ENCODE results near the gene FAP.

Gene FAP

DNA sequence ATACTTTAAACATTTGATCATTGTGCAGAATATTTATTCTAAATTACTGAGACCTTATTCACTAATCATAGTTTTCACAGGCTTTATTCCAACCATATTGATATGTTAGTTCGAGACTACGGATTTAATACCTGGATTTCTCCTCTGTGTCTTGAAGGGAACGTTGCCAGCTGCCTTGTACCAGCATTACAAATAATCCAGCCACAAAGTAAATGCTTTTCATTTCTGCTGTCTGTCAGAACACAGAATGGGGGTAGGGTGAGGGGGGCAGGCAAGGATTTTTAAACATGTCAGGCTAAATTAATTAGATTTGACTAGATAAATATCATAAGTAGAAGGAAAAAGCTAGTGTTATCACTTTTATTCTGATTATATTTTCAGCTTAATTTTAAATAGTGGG lies 94.3 kb downstream of the FAP start:
- DNase-seq (ENCODE audit: low read depth in 1 of 2, low spot score in 1 of 2) = no peak
- Histone ChIP-seq H3K27me3 (ENCODE audit: insufficient read depth, poor library complexity, severe bottlenecking) (peaks cover 18% of the 10 kb centered on the region), H3K27ac (replicated peaks) (no peak overlapping the region), H3K4me3 (replicated peaks; ENCODE audit: insufficient read depth, low read length) (no peak overlapping the region)
- no peak for TF ChIP-seq GABPA (IDR thresholded peaks at IDR 0.05; ENCODE audit: low read depth)
- TF ChIP-seq, protein P1, sequence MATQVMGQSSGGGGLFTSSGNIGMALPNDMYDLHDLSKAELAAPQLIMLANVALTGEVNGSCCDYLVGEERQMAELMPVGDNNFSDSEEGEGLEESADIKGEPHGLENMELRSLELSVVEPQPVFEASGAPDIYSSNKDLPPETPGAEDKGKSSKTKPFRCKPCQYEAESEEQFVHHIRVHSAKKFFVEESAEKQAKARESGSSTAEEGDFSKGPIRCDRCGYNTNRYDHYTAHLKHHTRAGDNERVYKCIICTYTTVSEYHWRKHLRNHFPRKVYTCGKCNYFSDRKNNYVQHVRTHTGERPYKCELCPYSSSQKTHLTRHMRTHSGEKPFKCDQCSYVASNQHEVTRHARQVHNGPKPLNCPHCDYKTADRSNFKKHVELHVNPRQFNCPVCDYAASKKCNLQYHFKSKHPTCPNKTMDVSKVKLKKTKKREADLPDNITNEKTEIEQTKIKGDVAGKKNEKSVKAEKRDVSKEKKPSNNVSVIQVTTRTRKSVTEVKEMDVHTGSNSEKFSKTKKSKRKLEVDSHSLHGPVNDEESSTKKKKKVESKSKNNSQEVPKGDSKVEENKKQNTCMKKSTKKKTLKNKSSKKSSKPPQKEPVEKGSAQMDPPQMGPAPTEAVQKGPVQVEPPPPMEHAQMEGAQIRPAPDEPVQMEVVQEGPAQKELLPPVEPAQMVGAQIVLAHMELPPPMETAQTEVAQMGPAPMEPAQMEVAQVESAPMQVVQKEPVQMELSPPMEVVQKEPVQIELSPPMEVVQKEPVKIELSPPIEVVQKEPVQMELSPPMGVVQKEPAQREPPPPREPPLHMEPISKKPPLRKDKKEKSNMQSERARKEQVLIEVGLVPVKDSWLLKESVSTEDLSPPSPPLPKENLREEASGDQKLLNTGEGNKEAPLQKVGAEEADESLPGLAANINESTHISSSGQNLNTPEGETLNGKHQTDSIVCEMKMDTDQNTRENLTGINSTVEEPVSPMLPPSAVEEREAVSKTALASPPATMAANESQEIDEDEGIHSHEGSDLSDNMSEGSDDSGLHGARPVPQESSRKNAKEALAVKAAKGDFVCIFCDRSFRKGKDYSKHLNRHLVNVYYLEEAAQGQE (IDR thresholded peaks at IDR 0.05; ENCODE audit: insufficient replicate concordance, low read depth) = no peak
- no peak for TF ChIP-seq SPI1 (IDR thresholded peaks at IDR 0.05; ENCODE audit: borderline replicate concordance, low read depth)
- no peak for TF ChIP-seq POLR2AphosphoS5 (IDR thresholded peaks at IDR 0.05; ENCODE audit: low read depth)
- TF ChIP-seq, protein P2, sequence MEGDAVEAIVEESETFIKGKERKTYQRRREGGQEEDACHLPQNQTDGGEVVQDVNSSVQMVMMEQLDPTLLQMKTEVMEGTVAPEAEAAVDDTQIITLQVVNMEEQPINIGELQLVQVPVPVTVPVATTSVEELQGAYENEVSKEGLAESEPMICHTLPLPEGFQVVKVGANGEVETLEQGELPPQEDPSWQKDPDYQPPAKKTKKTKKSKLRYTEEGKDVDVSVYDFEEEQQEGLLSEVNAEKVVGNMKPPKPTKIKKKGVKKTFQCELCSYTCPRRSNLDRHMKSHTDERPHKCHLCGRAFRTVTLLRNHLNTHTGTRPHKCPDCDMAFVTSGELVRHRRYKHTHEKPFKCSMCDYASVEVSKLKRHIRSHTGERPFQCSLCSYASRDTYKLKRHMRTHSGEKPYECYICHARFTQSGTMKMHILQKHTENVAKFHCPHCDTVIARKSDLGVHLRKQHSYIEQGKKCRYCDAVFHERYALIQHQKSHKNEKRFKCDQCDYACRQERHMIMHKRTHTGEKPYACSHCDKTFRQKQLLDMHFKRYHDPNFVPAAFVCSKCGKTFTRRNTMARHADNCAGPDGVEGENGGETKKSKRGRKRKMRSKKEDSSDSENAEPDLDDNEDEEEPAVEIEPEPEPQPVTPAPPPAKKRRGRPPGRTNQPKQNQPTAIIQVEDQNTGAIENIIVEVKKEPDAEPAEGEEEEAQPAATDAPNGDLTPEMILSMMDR (IDR thresholded peaks at IDR 0.05; ENCODE audit: insufficient read depth, low read length) = no peak

DNA sequence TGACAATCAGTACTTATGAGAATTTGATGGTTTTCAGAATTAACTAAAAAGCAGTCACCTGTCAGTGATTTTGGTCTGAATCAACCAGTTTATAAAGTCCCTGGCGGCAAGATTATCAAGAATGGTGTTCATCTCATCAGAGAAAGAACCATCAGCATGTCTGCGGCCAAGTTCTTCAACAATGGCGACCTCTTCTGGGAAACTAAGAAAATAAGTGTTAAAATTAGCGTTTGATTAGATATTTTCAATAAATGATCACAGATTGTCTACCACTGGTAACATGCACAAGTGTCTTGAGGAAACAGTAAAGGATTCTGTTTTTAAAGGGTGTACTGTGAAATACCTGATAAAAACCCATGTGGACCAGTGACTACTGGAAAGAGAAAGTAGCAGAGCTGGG lies 99.3 kb downstream of the FAP start:
- DNase-seq (ENCODE audit: low read depth in 1 of 2, low spot score in 1 of 2) = no peak
- TF ChIP-seq POLR2AphosphoS5 (IDR thresholded peaks at IDR 0.05; ENCODE audit: low read depth) (no peak), SPI1 (IDR thresholded peaks at IDR 0.05; ENCODE audit: borderline replicate concordance, low read depth) (no peak), GABPA (IDR thresholded peaks at IDR 0.05; ENCODE audit: low read depth) (no peak)
- TF ChIP-seq, protein P1 (IDR thresholded peaks at IDR 0.05; ENCODE audit: insufficient replicate concordance, low read depth) = no peak
- TF ChIP-seq, protein P2 (IDR thresholded peaks at IDR 0.05; ENCODE audit: insufficient read depth, low read length) = no peak
- H3K4me3 ChIP-seq (replicated peaks; ENCODE audit: insufficient read depth, low read length) = no peak overlapping the region
- H3K27me3 ChIP-seq (ENCODE audit: insufficient read depth, poor library complexity, severe bottlenecking) = peaks cover 18% of the 10 kb centered on the region
- H3K27ac ChIP-seq (replicated peaks) = no peak overlapping the region

DNA sequence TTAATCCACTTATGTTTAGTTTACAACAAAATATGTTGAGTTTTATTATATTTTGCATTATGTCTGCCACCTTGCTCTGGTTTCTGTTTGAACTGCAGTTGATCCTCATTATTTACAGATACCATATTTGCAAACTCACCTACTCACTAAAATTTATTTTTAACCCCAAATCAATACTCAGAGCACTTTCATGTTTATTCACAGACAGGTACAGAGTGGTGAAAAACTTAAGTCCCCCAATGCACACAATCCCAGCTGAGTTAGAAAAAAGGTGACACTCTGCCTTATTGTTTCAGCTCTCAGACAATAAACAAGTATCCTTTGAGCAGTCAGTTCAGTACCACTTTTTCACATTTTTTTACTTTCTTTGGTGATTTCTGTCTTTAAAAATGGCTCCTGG lies 104.9 kb downstream of the FAP start:
- Histone ChIP-seq H3K27ac (replicated peaks) (no peak overlapping the region), H3K4me3 (replicated peaks; ENCODE audit: insufficient read depth, low read length) (no peak overlapping the region), H3K27me3 (ENCODE audit: insufficient read depth, poor library complexity, severe bottlenecking) (peaks cover 2% of the 10 kb centered on the region)
- DNase-seq (ENCODE audit: low read depth in 1 of 2, low spot score in 1 of 2) = no peak
- TF ChIP-seq POLR2AphosphoS5 (IDR thresholded peaks at IDR 0.05; ENCODE audit: low read depth) = no peak
- TF ChIP-seq, protein P2 (IDR thresholded peaks at IDR 0.05; ENCODE audit: insufficient read depth, low read length) = no peak
- TF ChIP-seq SPI1 (IDR thresholded peaks at IDR 0.05; ENCODE audit: borderline replicate concordance, low read depth) = no peak
- no peak for TF ChIP-seq GABPA (IDR thresholded peaks at IDR 0.05; ENCODE audit: low read depth)
- TF ChIP-seq, protein P1 (IDR thresholded peaks at IDR 0.05; ENCODE audit: insufficient replicate concordance, low read depth) = no peak

Data from HL-60 (cell line).